Activated CD4-positive, alpha-beta memory T cell treated with anti-CD3 and anti-CD28 coated beads for 36 hours (primary cell): ENCODE measurements around the gene FAM50B. TPM values are rescaled to one million over a fixed set of nuclear protein-coding genes. Genes with fewer than 3 reads are reported as not detected.

Experiments
- CTCF ChIA-PET: fragments of 350-600 bp; sonication (Branson Sonifier 250); formaldehyde crosslinking; loops from one replicate; lab custom pipeline; 2021; ENCODE audit warnings: antibody characterized with exemption, inconsistent platforms; lab: Charles Lee
- POLR2A ChIA-PET: fragments of 350-600 bp; sonication (Branson Sonifier 250); formaldehyde crosslinking; loops from one replicate; lab custom pipeline; 2021; ENCODE audit warnings: antibody characterized with exemption; lab: Charles Lee
- DNase-seq: peaks from one replicate; pipeline ENCODE4 v3.0.0-alpha.2; 2020
- H3K27ac Mint-ChIP-seq: one replicate; pipeline ENCODE4 v1.8.0; 2021; ENCODE audit warnings: mixed read lengths
- H3K27me3 Mint-ChIP-seq: one replicate; pipeline ENCODE4 v1.8.0; 2021; ENCODE audit warnings: mixed read lengths
- H3K36me3 Mint-ChIP-seq: one replicate; pipeline ENCODE4 v1.8.0; 2021; ENCODE audit warnings: mixed read lengths
- H3K4me1 Mint-ChIP-seq: one replicate; pipeline ENCODE4 v1.8.0; 2021; ENCODE audit warnings: low read depth, mixed read lengths
- H3K4me3 Mint-ChIP-seq: one replicate; pipeline ENCODE4 v1.8.0; 2021; ENCODE audit warnings: mild to moderate bottlenecking, mixed read lengths
- H3K9me3 Mint-ChIP-seq: one replicate; pipeline ENCODE4 v1.8.0; 2021; ENCODE audit warnings: mixed read lengths
- intact Hi-C: fragments of 100-400 bp; cut with micrococcal nuclease; formaldehyde crosslinking; loops from one replicate; pipeline ENCODE4 v1.15.1; 2023
- total RNA-seq, 2 experiments: library from RNA; stranded (reverse); gene quantifications; one replicate each; pipeline ENCODE4 v1.2.3, GENCODE V29; 2021

The FAM50B gene
- total RNA-seq, 2 experiments from 2014 or later = 16.9 to 18.8 TPM

GRCh38 chr6:3892603-3893002, 43.4 kb downstream of the FAM50B start:
- no peaks in the 10 kb centered on the region for H3K4me1 Mint-ChIP-seq
- H3K27me3 Mint-ChIP-seq = peaks cover 3% of the 10 kb centered on the region
- CTCF ChIA-PET = interaction anchor here (1.9 kb wide), 1 partner anchor 86 kb away, joined by 7 read pairs; no protein-coding TSS in a partner anchor
- intact Hi-C loops = no loop called here
- no peaks in the 10 kb centered on the region for H3K36me3 Mint-ChIP-seq
- H3K4me3 Mint-ChIP-seq = no peak overlapping the region
- no peak overlapping the region for H3K27ac Mint-ChIP-seq
- DNase-seq = no peak
- no peaks in the 10 kb centered on the region for H3K9me3 Mint-ChIP-seq
- POLR2A ChIA-PET = no interaction called here

DNA sequence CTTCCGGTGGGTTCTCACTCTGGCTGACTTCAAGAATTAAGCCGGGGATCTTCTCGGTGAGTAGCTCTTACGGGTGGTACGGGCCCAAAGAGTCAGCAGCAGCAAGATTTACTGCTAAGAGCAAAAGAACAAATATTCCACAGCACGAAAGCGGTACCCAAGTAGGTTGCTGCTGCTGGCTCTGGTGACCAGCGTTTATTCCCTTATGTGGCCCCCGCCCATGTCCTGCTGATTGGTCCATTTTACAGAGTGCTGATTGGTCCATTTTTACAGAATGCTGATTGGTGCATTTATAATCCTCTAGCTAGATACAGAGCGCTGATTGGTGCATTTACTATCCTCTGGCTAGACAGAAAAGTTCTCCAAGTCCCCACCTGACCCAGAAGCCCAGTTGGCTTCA, 44.3 kb downstream of the FAM50B start:
- intact Hi-C loops = no loop called here
- Mint-ChIP-seq H3K4me3 (no peak overlapping the region), H3K9me3 (no peaks in the 10 kb centered on the region), H3K27me3 (peaks cover 3% of the 10 kb centered on the region), H3K4me1 (no peaks in the 10 kb centered on the region), H3K27ac (no peak overlapping the region), H3K36me3 (no peaks in the 10 kb centered on the region)
- POLR2A ChIA-PET = no interaction called here
- no peak for DNase-seq
- CTCF ChIA-PET = interaction anchor here (0.7 to 1.9 kb wide), 4 partner anchors 45 to 613 kb away, joined by 3 to 7 read pairs (median 4); no protein-coding TSS in a partner anchor

DNA sequence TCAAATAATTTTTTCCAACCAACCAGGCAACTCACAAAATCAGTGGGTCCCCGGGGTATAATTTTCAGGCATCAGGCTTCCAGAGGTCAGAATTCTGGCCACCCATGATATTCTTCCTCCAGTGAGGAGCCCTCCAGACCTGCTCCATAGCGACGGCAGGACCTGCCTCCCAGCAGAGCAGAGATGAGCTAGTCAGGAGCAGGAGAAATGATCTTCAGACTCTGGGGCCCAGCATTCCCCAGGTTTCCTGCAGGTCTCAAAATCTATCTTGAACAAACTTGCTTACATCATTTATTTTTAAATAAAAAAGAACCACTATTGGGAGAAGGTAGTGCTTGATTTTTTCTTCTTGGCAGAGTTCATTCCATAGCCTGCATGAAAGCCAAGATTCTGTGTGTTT, 44.7 kb downstream of the FAM50B start:
- POLR2A ChIA-PET = no interaction called here
- no peak for DNase-seq
- CTCF ChIA-PET = interaction anchor here (0.7 to 1.9 kb wide), 6 partner anchors 9 to 614 kb away, joined by 3 to 7 read pairs (median 4); no protein-coding TSS in a partner anchor
- Mint-ChIP-seq H3K4me3 (no peak overlapping the region), H3K27ac (no peak overlapping the region), H3K27me3 (peaks cover 3% of the 10 kb centered on the region), H3K9me3 (no peaks in the 10 kb centered on the region), H3K4me1 (no peaks in the 10 kb centered on the region), H3K36me3 (no peaks in the 10 kb centered on the region)
- intact Hi-C loops = no loop called here

DNA sequence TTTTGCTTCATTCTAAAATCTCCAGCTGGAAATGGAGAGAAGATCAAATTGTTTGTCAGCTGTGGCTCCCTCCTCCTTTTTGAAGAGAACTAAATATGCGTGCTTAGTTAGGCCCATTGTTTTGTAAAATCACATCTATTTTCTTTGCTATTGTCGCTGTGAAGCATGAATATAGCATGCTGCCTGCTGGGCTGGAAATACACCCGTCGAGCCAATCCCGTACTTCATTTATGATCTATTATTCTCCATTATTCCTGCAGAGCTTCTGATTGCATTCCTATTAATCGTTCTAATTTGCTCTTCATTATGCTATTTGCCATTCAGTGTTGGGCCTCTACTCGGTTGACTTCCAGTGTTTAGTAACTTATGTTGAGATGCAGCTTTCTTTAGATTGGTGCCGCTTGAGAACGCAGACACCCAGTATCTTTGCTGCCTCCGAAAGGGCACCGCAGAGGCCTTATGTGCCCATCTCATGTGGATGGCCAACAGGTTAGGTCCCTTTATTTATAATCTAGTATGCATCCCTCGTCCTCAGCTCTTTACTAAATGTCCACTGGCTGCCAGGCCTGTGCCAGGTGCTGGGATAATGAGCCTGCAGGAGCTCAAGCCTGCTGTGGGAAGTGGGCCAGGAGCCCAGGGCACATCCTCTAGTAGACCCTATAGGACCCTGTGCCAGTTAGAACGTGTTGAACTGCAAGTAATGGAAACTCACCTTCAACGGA, 45.6 kb downstream of the FAM50B start:
- Mint-ChIP-seq H3K9me3 (no peaks in the 10 kb centered on the region), H3K4me1 (no peaks in the 10 kb centered on the region), H3K27ac (no peak overlapping the region), H3K4me3 (no peak overlapping the region), H3K36me3 (no peaks in the 10 kb centered on the region), H3K27me3 (peaks cover 5% of the 10 kb centered on the region)
- intact Hi-C loops = no loop called here
- no peak for DNase-seq
- CTCF ChIA-PET = interaction anchor here (0.7 to 0.9 kb wide), 4 partner anchors 10 to 615 kb away, joined by 3 to 4 read pairs (median 4); no protein-coding TSS in a partner anchor
- POLR2A ChIA-PET = no interaction called here

- intact Hi-C loops = no loop called here
- no peaks in the 10 kb centered on the region for H3K36me3 Mint-ChIP-seq
- CTCF ChIA-PET = interaction anchor here (0.7 to 1.6 kb wide), 2 partner anchors 10 to 152 kb away, joined by 3 to 7 read pairs; no protein-coding TSS in a partner anchor
- DNase-seq = no peak
- peaks cover 8% of the 10 kb centered on the region for H3K27me3 Mint-ChIP-seq
- H3K4me1 Mint-ChIP-seq = no peaks in the 10 kb centered on the region
- H3K9me3 Mint-ChIP-seq = no peaks in the 10 kb centered on the region
- POLR2A ChIA-PET = no interaction called here
- H3K4me3 Mint-ChIP-seq = no peak overlapping the region
- no peak overlapping the region for H3K27ac Mint-ChIP-seq
Measured at GRCh38 chr6:3895312-3895653, 46.1 kb downstream of the FAM50B start.

- no peaks in the 10 kb centered on the region for H3K4me1 Mint-ChIP-seq
- H3K27ac Mint-ChIP-seq = no peak overlapping the region
- H3K27me3 Mint-ChIP-seq = peaks cover 7% of the 10 kb centered on the region
- no peaks in the 10 kb centered on the region for H3K36me3 Mint-ChIP-seq
- DNase-seq = no peak
- no peak overlapping the region for H3K4me3 Mint-ChIP-seq
- ChIA-PET POLR2A (no interaction called here), CTCF (interaction anchor here (0.7 to 1.6 kb wide), 2 partner anchors 11 to 153 kb away, joined by 3 to 7 read pairs; no protein-coding TSS in a partner anchor)
- H3K9me3 Mint-ChIP-seq = no peaks in the 10 kb centered on the region
- intact Hi-C loops = no loop called here
Measured at GRCh38 chr6:3895805-3896204, 46.6 kb downstream of the FAM50B start.

DNA sequence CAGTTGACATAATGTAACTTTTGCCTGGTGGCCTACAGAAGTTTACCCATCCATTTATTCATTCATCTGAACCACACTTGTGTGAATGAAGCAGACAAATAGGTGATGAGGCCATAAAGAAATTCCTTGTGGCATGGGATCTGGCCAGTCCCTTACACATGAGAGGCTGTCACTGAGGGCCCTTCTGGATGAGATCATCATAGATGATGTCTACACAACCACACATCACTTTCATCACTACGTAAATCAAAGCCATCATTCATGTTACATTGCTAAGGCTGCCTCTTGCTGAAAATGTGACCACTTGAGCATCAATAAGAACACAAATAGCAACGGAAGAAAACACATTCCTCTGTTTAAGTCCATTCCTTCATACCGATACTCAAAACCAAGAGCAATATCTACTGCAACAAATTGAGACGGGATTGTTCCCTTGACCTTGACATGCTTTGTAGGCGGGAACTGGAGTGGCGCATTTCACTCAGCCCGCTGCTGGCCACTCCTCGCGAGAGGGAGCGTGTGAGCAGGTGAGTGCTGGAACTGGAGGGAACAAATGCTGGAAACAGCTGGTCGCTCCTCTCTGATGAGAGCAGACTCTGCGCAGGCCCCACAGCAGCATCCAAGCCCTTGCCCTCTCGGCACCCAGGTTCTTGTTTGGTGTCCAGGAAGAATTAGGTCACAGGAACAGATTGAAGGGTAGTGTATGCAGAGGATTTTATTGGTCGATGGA, 49.3 kb downstream of the FAM50B start:
- Mint-ChIP-seq H3K9me3 (no peaks in the 10 kb centered on the region), H3K27me3 (peaks cover 12% of the 10 kb centered on the region), H3K36me3 (no peaks in the 10 kb centered on the region), H3K4me3 (no peak overlapping the region), H3K4me1 (peaks cover 2% of the 10 kb centered on the region), H3K27ac (no peak overlapping the region)
- DNase-seq = no peak
- ChIA-PET POLR2A (no interaction called here), CTCF (interaction anchor here (1.5 kb wide), 1 partner anchor 166 kb away, joined by 3 read pairs; no protein-coding TSS in a partner anchor)
- intact Hi-C loops = no loop called here

DNA sequence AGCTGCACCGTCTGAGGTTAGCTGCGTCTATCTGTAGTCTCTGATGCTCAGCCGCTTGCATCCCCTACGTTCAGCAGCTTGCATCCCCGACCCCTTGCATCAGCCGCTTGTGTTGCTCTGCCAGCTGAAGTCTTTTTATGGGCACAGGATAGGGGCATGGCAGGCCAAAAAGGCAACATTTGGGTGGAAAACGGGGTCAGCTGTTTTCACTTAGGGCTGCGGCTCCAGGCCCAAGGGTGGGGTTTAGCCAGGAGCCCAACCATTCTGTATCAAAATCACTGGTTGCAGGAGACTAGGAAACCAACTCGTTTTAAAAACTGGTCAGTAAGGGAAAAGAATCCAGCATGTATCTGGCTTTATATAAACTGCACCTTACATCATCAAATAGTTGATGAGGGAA, 49.9 kb downstream of the FAM50B start:
- Mint-ChIP-seq H3K9me3 (no peaks in the 10 kb centered on the region), H3K4me3 (no peak overlapping the region), H3K36me3 (no peaks in the 10 kb centered on the region), H3K4me1 (peaks cover 2% of the 10 kb centered on the region), H3K27ac (no peak overlapping the region), H3K27me3 (peaks cover 12% of the 10 kb centered on the region)
- no peak for DNase-seq
- intact Hi-C loops = no loop called here
- CTCF ChIA-PET = interaction anchor here (1.3 kb wide), 1 partner anchor 50 kb away, joined by 3 read pairs; the partner anchor contains the start of gene FAM50B
- POLR2A ChIA-PET = no interaction called here

- Mint-ChIP-seq H3K4me1 (peaks cover 2% of the 10 kb centered on the region), H3K9me3 (no peaks in the 10 kb centered on the region), H3K27ac (no peak overlapping the region), H3K36me3 (no peaks in the 10 kb centered on the region), H3K4me3 (no peak overlapping the region), H3K27me3 (peaks cover 12% of the 10 kb centered on the region)
- CTCF ChIA-PET = interaction anchor here (1.3 kb wide), 1 partner anchor 51 kb away, joined by 3 read pairs; the partner anchor contains the start of gene FAM50B
- DNase-seq = no peak
- POLR2A ChIA-PET = no interaction called here
- intact Hi-C loops = no loop called here
Measured at GRCh38 chr6:3899970-3900439, 50.8 kb downstream of the FAM50B start.

Other genes with a start within 250 kb of the FAM50B start
- 1 to 10 TPM; 3.9 to 4.8 TPM for gene PXDC1, start 97.7 kb upstream of the FAM50B start, total RNA-seq
- not detected for gene FAM217A, start 229.8 kb downstream of the FAM50B start, total RNA-seq